Activated CD4-positive, alpha-beta T cell treated with anti-CD3 and anti-CD28 coated beads, Interleukin-2, amount 50 U/mL, for 48 hours (primary cell): ENCODE data around the gene ZPLD1.

Experiments
- DNase-seq, 2 experiments: peaks; one replicate each; pipeline ENCODE4 v3.0.0-alpha.2; 2020

ZPLD1 gene

GRCh38 chr3:102434715-102435114 lies at the start of gene ZPLD1:
ZPLD1 (plus strand) TSS chr3:102435015; CDS start chr3:102438488, 3,473 bp downstream.
- no peak for DNase-seq

- no peak for DNase-seq
Measured at GRCh38 chr3:102390171-102390864, 44.5 kb upstream of the ZPLD1 start.

GRCh38 chr3:102390916-102391315 lies 43.9 kb upstream of the ZPLD1 start:
- no peak for DNase-seq

- DNase-seq = no peak
Measured at GRCh38 chr3:102391491-102391890, 43.3 kb upstream of the ZPLD1 start.

GRCh38 chr3:102394517-102394916 lies 40.3 kb upstream of the ZPLD1 start:
- no peak for DNase-seq

GRCh38 chr3:102398176-102398575 lies 36.6 kb upstream of the ZPLD1 start:
- no peak for DNase-seq

GRCh38 chr3:102398666-102399065 lies 36.1 kb upstream of the ZPLD1 start:
- DNase-seq = no peak

GRCh38 chr3:102400142-102400541 lies 34.7 kb upstream of the ZPLD1 start:
- DNase-seq = no peak

GRCh38 chr3:102400766-102401165 lies 34.0 kb upstream of the ZPLD1 start:
- no peak for DNase-seq

GRCh38 chr3:102410616-102411015 lies 24.2 kb upstream of the ZPLD1 start:
- DNase-seq = no peak

GRCh38 chr3:102415553-102415952 lies 19.3 kb upstream of the ZPLD1 start:
- DNase-seq = no peak

GRCh38 chr3:102419786-102420185 lies 15.0 kb upstream of the ZPLD1 start:
- no peak for DNase-seq

- DNase-seq = no peak
Measured at GRCh38 chr3:102441832-102442231, 7.0 kb downstream of the ZPLD1 start.

- DNase-seq = no peak
Measured at GRCh38 chr3:102443021-102443420, 8.2 kb downstream of the ZPLD1 start.

GRCh38 chr3:102444101-102444500 lies 9.3 kb downstream of the ZPLD1 start:
- no peak for DNase-seq

GRCh38 chr3:102447272-102447671 lies 12.5 kb downstream of the ZPLD1 start:
- DNase-seq = no peak

- DNase-seq = no peak
Measured at GRCh38 chr3:102449341-102449740, 14.5 kb downstream of the ZPLD1 start.

GRCh38 chr3:102449930-102450329 lies 15.1 kb downstream of the ZPLD1 start:
- no peak for DNase-seq

GRCh38 chr3:102450976-102451375 lies 16.2 kb downstream of the ZPLD1 start:
- no peak for DNase-seq

GRCh38 chr3:102451543-102451942 lies 16.7 kb downstream of the ZPLD1 start:
- DNase-seq = no peak

- no peak for DNase-seq
Measured at GRCh38 chr3:102454181-102454580, 19.4 kb downstream of the ZPLD1 start.

GRCh38 chr3:102457644-102458043 lies 22.8 kb downstream of the ZPLD1 start:
- DNase-seq = no peak

- DNase-seq = no peak
Measured at GRCh38 chr3:102460579-102460978, 25.8 kb downstream of the ZPLD1 start.

GRCh38 chr3:102464261-102464660 lies 29.4 kb downstream of the ZPLD1 start:
- no peak for DNase-seq

- no peak for DNase-seq
Measured at GRCh38 chr3:102466001-102466400, 31.2 kb downstream of the ZPLD1 start.
